Suprapubic skin (tissue), 4 donors: ENCODE results near the gene SVIL. TPM values are rescaled to one million over a fixed set of nuclear protein-coding genes. Genes with fewer than 3 reads are reported as not detected.
A peak's percentile ranks its signal among the peaks of the same experiment; 100 is the strongest.
"Not testable (repeated sequence)": the region's sequence is repeated elsewhere in the genome, so short reads cannot be mapped to it uniquely, and the experiment has no call there.

Experiments used
- DNase-seq, 2 donors: peaks; one replicate each; pipeline ENCODE4 v3.0.0-alpha.2; 2019; ENCODE audit warnings: low spot score in 2 of 2
- H3K27ac ChIP-seq: fragments of 200-600 bp; sonication (generic); one replicate; pipeline ENCODE4 v1.5.1; 2019
- H3K27me3 ChIP-seq: fragments of 200-600 bp; sonication (generic); one replicate; pipeline ENCODE4 v1.5.1; 2019
- H3K36me3 ChIP-seq: fragments of 200-600 bp; sonication (generic); one replicate; pipeline ENCODE4 v1.5.1; 2019
- H3K4me1 ChIP-seq: fragments of 200-600 bp; sonication (generic); one replicate; pipeline ENCODE4 v1.5.1; 2019
- H3K4me3 ChIP-seq: fragments of 200-600 bp; sonication (generic); one replicate; pipeline ENCODE4 v1.5.1; 2019; ENCODE audit warnings: mild to moderate bottlenecking
- H3K9me3 ChIP-seq: fragments of 200-600 bp; sonication (generic); one replicate; pipeline ENCODE4 v1.5.1; 2019
- CTCF ChIP-seq, 2 donors: fragments of 200-600 bp in 1 of 2; fragments of 450-650 bp in 1 of 2; sonication (generic) in 1 of 2; IDR thresholded peaks; one replicate each; pipeline ENCODE4 v1.5.1; 2016 to 2019; ENCODE audit warnings: antibody characterized with exemption in 2 of 2, mild to moderate bottlenecking in 1 of 2, moderate library complexity in 1 of 2
- EP300 ChIP-seq: sonication (generic); formaldehyde crosslinking; IDR thresholded peaks from one replicate; pipeline ENCODE4 v1.6.1; 2017; ENCODE audit warnings: antibody characterized with exemption
- POLR2A ChIP-seq, 2 donors: fragments of 450-650 bp; IDR thresholded peaks; one replicate each; pipeline ENCODE4 v1.6.1; 2017; ENCODE audit warnings: antibody characterized with exemption in 2 of 2, mild to moderate bottlenecking in 2 of 2, moderate library complexity in 2 of 2
- POLR2AphosphoS5 ChIP-seq, 3 donors: sonication (generic); formaldehyde crosslinking; IDR thresholded peaks; one replicate each; pipeline ENCODE4 v1.6.1; 2017; ENCODE audit warnings: antibody characterized with exemption in 3 of 3
- WGBS: methylation state at CpG from one replicate; pipeline ENCODE4 v1.1.5; 2018; 5-methylcytosine and 5-hydroxymethylcytosine counted together
- total RNA-seq, 4 donors: library from RNA; depleted of rRNA; stranded (reverse); fragments of >200 nt; gene quantifications; one replicate each; pipeline ENCODE4 v1.1.0, GENCODE V29; 2016

SVIL gene
- total RNA-seq, 4 donors from 2014 or later: 52.9 to 129 (median 72.1) TPM

GRCh38 chr10:29542723-29543122, 92.0 kb downstream of the SVIL start:
- WGBS: 65% methylated on average over 4 of the region's 4 CpGs
- no peak overlapping the region for H3K27ac ChIP-seq
- no peak for DNase-seq
- H3K4me3 ChIP-seq: no peak overlapping the region
- H3K27me3 ChIP-seq: no peaks in the 10 kb centered on the region
- peaks cover 14% of the 10 kb centered on the region for H3K36me3 ChIP-seq
- no peak for TF ChIP-seq POLR2A (IDR thresholded peaks at IDR 0.05)
- TF ChIP-seq EP300: no peak
- no peak for TF ChIP-seq POLR2AphosphoS5 (IDR thresholded peaks at IDR 0.05)
- TF ChIP-seq CTCF (IDR thresholded peaks at IDR 0.05): no peak
- no peaks in the 10 kb centered on the region for H3K9me3 ChIP-seq
- peaks cover 12% of the 10 kb centered on the region for H3K4me1 ChIP-seq

GRCh38 chr10:29541422-29542210, 93.2 kb downstream of the SVIL start:
- H3K36me3 ChIP-seq: peaks cover 14% of the 10 kb centered on the region
- TF ChIP-seq CTCF (IDR thresholded peaks at IDR 0.05): no peak
- TF ChIP-seq POLR2A (IDR thresholded peaks at IDR 0.05): no peak
- TF ChIP-seq EP300: no peak
- no peak for TF ChIP-seq POLR2AphosphoS5 (IDR thresholded peaks at IDR 0.05)
- no peak overlapping the region for H3K27ac ChIP-seq
- no peaks in the 10 kb centered on the region for H3K27me3 ChIP-seq
- peaks cover 12% of the 10 kb centered on the region for H3K4me1 ChIP-seq
- no peak overlapping the region for H3K4me3 ChIP-seq
- 92% methylated on average over 15 of the region's 15 CpGs for WGBS
- H3K9me3 ChIP-seq: no peaks in the 10 kb centered on the region
- no peak for DNase-seq

- H3K27ac ChIP-seq: peak overlapping the region; percentile 18
- no peaks in the 10 kb centered on the region for H3K9me3 ChIP-seq
- no peak for TF ChIP-seq POLR2A (IDR thresholded peaks at IDR 0.05)
- no peak overlapping the region for H3K4me3 ChIP-seq
- no peaks in the 10 kb centered on the region for H3K27me3 ChIP-seq
- WGBS: 76% methylated on average over 10 of the region's 10 CpGs
- no peak for DNase-seq
- peaks cover 21% of the 10 kb centered on the region for H3K4me1 ChIP-seq
- peaks cover 12% of the 10 kb centered on the region for H3K36me3 ChIP-seq
These were observed 94.8 kb downstream of the SVIL start for GRCh38 chr10:29540016-29540415.

- Histone ChIP-seq H3K27ac (peak overlapping the region; percentile 18), H3K4me1 (peaks cover 27% of the 10 kb centered on the region), H3K4me3 (no peak overlapping the region), H3K27me3 (no peaks in the 10 kb centered on the region), H3K36me3 (peaks cover 10% of the 10 kb centered on the region), H3K9me3 (no peaks in the 10 kb centered on the region)
- no peak for DNase-seq
- 47% methylated on average over 6 of the region's 6 CpGs for WGBS
- TF ChIP-seq POLR2AphosphoS5 (IDR thresholded peaks at IDR 0.05) (no peak), EP300 (no peak), CTCF (IDR thresholded peaks at IDR 0.05) (no peak), POLR2A (IDR thresholded peaks at IDR 0.05) (no peak)
These were observed 95.4 kb downstream of the SVIL start for GRCh38 chr10:29539412-29539811.

- Histone ChIP-seq H3K27ac (no peak overlapping the region), H3K27me3 (no peaks in the 10 kb centered on the region), H3K4me1 (peaks cover 27% of the 10 kb centered on the region), H3K9me3 (no peaks in the 10 kb centered on the region), H3K4me3 (no peak overlapping the region), H3K36me3 (peaks cover 14% of the 10 kb centered on the region)
- TF ChIP-seq POLR2A (IDR thresholded peaks at IDR 0.05) (no peak), CTCF (IDR thresholded peaks at IDR 0.05) (no peak), POLR2AphosphoS5 (IDR thresholded peaks at IDR 0.05) (no peak), EP300 (no peak)
- DNase-seq: no peak
- 80% methylated on average over 7 of the region's 7 CpGs for WGBS
These were observed 97.0 kb downstream of the SVIL start for GRCh38 chr10:29537799-29538198.

- peaks cover 27% of the 10 kb centered on the region for H3K4me1 ChIP-seq
- not testable (repeated sequence) for H3K27ac ChIP-seq, H3K4me3 ChIP-seq, H3K27me3 ChIP-seq, DNase-seq, H3K9me3 ChIP-seq
- WGBS: 81% methylated on average over 8 of the region's 8 CpGs
- peaks cover 17% of the 10 kb centered on the region for H3K36me3 ChIP-seq
These were observed 98.1 kb downstream of the SVIL start for GRCh38 chr10:29536691-29537090.
